GM21786 (cell line): ENCODE data around the gene DRAXIN.

Experiments
- ATAC-seq: cut with Tn5 transposase; IDR thresholded peaks from one replicate; pipeline ENCODE4 v1.9.1; 2021; ENCODE audit not compliant: unreplicated experiment

The DRAXIN gene

DNA sequence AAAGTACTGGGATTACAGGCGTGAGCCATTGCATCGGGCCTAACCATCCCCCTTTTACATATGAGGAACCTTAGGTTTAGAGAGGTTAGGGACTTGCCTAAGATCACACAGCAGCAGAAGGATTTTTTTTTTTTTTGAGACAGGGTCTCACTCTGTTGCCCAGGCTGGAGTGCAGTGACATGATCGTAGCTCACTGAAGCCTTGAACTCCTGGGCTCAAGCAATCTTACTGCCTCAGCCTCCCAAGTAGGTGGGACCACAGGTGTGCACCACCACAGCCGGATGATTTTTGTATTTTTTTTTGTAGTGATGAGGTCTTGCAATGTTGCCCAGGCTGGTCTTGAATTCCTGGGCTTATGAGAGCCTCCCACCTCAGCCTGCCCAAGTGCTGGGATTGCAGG, 68.3 kb downstream of the DRAXIN start:
- no peak for ATAC-seq

DNA sequence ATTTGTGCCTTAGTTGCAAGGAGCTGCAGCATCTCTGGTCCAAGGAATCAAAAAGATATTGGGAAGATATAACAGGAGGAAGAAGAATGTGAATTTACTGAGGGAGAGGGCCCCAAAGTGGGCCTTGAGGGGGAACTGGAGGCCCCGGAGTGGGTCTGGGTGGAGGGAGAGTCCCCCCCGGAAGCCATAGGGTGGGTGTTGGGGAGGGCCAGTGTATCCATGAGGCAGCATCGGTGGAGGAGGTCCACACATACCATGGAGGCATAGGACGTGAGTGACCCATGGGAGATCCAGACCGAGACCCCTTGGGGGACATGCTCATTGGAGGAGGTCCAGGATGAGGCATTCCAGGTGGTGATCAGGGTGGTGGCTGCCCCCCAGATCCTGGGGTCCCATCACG, 69.8 kb downstream of the DRAXIN start:
- ATAC-seq: no peak

DNA sequence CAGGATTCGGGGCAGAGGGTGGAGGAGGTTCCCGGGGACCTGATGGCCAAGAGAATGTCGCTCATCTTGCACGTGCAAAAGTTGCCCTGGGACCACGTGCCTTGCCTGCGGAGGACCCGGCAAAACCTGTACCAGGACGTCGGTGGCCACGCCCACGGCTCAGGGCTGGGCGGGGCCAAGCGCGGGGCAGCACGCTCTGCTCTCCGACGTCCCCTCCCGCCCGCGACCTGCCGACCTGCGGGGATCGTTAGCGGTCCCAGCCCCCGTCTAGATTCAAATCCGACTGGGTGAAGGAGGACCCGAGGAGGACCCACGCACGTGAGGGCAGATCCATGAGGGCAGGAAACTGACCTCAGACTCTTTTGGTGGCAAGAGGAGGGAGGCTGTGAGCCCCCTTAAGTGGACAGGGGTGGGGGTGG, 70.5 kb downstream of the DRAXIN start, which contains the start of gene C1orf167:
Gene C1orf167 (plus strand): TSS at position 206 of the 419 bp plus-strand sequence. CDS start 2,208 bp downstream, outside the sequence.
- ATAC-seq: no peak

DNA sequence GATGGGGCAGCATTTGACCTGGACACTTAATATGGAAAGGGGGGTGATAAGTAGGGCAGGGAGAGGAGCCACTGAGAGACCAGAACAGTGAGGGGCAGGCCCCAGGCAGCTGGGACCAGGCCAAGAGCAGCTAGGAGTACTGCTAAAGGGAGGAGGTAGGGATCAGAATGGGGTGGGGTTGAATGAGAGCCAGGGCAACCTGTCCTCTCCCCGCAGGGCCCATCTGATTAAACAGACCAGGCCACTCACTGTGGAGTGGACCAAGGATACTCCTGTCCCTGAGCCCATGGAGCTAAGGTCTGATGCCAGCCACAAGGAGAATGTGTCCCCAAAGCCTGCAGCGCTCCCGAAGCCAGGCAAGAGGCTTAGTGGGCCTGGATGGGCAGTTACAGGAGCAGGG, 72.6 kb downstream of the DRAXIN start:
- no peak for ATAC-seq

DNA sequence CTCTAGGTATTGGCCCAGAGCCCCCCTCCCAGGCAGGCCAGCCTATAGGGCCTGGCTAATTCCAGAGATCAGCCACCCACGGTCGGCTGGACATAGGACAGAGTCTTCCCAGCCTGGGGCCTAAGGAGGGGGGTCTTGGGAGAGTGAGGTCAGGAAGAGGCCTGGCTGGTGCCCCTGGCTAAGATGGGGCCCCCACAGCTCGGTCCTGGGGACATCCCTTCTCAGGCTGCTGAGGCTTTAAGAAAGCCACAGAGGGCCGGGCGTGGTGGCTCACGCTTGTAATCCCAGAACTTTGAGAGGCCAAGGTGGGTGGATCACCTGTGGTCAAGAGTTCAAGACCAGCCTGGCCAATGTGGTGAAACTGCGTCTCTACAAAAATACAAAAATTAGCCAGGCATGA, 73.0 kb downstream of the DRAXIN start:
- ATAC-seq: no peak

DNA sequence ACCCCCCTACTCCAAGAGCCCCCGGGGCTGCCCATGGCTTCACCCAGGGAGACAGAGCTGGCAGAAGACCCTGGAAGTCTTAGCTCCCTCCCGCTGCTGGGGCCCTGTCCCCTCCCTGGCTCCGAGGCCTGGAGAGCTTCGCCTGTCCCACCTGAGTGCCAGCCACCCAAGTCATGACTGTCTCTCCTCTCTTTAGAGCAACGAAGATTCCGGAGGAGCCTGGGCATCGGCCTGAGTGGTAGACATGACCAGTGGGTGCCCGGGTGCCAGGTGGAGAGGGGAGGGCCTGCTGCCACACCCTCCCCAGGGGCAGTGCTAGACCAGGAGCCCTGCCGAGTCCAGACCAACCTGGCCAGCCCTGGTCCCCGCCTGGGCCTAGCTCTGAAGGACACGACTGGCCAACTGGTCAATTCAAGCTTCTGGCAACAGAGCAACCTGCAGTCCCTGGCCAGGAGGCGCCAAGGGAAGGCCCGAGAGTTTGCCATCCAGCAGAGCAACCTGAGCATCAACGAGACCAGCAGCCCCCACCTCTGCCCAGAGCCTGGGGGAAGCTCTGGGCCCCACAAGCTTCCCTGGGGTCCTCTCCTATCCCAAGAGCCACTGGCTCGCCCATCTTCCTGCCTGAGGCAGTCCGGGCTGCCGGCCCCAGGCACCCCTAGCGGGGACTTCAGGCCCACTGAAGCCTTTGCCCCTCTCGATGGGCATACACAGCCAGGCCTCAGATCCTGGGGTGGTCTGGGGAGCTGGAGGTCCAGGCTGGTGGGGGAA, 74.3 kb downstream of the DRAXIN start:
- no peak for ATAC-seq

DNA sequence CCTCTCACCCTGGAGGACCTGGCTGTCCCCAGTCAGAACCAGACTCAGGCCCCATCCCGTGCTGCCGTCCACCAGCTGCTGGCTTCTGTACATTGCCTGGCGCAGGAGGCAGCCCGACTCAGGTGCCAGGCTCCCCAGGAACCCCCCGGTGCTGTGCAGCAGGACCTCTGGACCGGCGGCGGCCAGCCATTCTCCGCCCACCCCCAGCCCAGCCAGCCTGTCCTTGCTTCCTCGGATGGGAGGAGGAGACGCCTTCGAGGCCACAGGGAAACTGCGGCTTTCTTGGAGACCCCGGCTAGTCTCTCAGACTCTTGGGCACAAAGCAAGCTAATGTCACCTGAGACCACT, 74.9 kb downstream of the DRAXIN start:
- ATAC-seq: no peak

DNA sequence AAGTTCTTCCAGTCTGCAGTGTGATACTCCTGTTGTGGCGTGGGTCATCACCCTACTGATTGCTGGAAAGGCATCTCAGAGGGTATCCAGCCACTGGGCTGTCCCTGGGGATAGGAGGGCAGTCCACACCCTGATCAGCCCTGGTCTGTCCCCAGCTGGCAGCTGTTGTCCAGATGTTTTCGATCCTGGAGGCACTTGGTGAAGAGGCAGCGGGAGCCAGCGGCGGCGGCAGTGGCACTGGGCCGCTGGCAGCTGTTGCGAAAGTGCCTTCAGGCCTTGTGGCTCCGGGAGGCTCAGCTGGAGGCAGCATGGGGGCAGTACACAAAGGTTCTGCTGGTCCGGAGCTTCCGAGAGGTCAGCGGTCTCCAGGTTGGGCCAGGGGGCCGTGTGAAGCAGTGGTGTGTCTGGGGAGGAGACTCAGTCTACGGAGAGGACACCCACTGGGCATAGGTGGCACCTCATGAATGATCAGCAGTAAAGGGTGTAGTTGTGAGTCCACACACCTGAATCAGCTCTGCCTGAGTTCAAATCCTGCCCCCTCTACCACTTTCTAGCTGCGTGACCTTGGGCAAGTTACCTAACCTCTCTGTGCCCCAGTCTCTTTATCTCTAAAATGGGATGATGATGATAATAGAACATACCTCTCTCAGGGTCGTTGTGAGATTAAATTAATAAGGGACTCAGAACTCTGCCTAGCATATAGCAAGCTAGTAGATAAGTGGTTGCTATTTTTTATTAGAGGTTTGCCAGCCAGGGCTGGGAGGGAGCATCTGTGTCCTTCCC, 76.6 kb downstream of the DRAXIN start:
- no peak for ATAC-seq

DNA sequence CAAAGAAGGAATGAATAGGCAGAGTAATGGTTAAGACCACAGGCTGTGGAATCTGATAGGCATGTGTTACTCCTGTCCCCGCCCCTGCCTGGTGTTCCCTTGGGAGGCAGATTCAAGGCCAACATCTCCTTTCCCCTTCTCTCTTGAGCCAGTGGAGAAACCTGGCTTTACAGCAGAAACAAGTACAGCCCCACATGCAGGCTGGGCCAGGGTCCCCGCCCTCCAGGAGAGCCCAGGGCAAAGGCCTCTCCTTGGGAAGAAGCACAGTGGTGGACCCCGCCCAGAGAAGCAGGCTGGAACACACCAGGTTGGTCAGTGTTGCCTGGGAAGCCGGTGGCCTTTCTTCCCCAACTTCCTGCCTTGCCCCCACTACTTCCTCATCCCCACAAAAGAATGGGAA, 77.3 kb downstream of the DRAXIN start:
- ATAC-seq: no peak

DNA sequence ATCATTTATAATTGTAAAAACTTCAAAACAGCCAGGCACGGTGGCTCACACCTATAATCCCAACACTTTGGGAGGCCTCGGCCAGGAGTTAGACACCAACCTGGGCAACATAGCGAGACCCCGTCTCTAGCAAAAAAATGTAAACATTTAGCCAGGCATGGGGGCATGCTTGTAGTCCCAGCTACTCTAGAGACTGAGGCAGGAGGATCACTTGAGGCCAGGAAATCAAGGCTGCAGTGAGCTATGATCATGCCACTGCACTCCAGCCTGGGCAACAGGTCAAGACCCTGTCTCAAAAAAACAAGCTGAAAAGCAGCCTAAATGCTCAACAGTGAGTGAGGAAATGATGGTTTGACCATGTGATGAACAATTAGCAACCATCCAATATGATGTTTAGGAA, 77.8 kb downstream of the DRAXIN start:
- no peak for ATAC-seq

DNA sequence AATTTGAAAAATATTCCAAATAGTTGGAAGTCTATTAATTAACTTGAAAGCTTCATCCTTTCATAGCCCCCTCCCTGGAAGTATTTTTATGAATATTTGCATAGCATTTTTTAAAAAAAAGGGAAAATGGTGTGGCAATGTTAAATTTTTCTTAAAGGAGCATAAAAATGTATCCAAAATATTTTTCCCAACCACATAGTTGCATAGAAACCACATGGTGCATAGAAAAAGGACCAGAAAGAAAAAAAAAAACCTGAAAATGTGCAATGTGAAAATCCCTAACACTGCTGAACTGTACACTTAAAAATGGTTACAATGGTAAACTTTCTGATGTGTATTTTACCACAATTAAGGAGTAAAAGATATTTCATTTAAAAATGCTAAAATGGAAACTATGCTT, 78.5 kb downstream of the DRAXIN start:
- ATAC-seq: no peak

DNA sequence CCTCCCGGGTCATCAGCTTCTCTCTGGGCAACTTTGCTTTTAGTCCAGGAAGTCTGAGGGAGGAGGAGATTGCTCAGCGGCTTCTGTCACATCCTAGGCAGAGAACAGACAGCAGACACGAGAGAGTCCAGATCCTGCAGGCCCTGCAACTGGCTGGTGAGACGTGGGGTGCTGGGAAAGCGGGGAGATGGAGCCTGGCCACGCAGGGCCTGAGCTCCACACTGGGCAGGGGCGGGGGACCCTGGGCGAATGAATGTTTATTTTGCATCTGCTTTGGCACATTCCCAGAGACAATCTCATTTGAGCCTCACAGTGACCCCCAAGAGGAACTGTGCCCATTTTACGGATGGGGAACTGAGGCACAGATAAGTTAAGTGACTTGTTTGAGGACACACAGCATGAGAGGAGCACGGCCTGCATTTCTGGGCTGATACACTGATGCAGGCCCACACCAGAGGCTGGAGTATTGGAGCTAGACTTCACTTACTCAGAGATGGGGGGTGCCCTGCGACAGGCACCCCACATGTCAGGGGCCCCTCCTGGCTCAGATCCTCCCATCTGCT, 80.1 kb downstream of the DRAXIN start:
- ATAC-seq: no peak

DNA sequence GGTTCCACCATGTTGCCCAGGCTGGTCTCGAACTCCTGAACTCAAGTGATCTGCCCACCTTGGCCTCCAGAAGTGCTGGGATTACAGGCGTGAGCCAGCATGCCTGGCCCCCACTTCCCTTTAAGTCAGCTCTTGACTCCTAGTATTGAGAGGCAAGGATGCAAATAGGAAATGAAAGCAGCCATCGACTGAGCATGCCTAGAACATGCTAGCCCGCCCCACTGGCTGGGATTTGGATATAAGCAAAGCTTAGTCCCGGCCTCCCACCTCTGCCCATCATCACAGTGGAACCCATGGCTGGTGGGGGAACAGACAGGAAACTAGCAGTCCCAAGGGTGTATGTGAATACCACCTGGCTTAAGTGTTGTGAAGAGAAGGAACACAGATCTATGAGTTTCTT, 80.9 kb downstream of the DRAXIN start:
- ATAC-seq: no peak

DNA sequence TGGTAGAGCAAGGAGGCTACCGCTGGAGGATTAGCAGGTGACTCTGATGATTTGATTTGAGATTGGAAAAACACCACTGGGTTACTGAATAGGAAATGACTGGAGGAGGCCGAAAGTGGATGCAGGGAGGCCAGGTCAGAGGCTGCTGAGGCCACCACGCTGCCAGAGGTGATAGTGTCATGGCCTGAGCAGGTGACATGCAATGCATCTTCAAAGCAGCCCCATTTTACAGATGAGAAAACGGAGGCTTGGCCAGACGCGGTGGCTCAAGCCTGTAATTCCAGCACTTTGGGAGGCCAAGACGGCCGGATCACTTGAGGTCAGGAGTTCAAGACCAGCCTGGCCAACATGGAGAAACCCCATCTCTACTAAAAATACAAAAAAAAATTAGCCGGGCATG, 83.2 kb downstream of the DRAXIN start:
- no peak for ATAC-seq
